Skeletal muscle tissue (tissue), 4 donors: Measurements from ENCODE around the gene NPBWR2. TPM values are rescaled to one million over a fixed set of nuclear protein-coding genes. Genes with fewer than 3 reads are reported as not detected.

ENCODE experiments used
- H3K27ac ChIP-seq: one replicate; pipeline ENCODE4 v1.7.0; 2013; ENCODE audit warnings: mild to moderate bottlenecking, low read depth, low read length, inconsistent platforms
- H3K27me3 ChIP-seq, 3 donors: one replicate each; pipeline ENCODE4 v1.7.0; 2013; ENCODE audit warnings: low read length in 3 of 3; ENCODE audit not compliant: control insufficient read depth in 3 of 3, insufficient read depth in 3 of 3
- H3K36me3 ChIP-seq, 3 donors: one replicate each; pipeline ENCODE4 v1.7.0; 2013; ENCODE audit warnings: low read length in 3 of 3; ENCODE audit not compliant: control insufficient read depth in 3 of 3, insufficient read depth in 3 of 3
- H3K4me1 ChIP-seq, 3 donors: one replicate each; pipeline ENCODE4 v1.7.0; 2013; ENCODE audit warnings: low read length in 3 of 3, mild to moderate bottlenecking in 3 of 3; ENCODE audit not compliant: control insufficient read depth in 3 of 3, insufficient read depth in 3 of 3
- H3K4me3 ChIP-seq, 3 donors: one replicate each; pipeline ENCODE4 v1.7.0; 2013; ENCODE audit warnings: low read length in 3 of 3
- H3K9ac ChIP-seq, 3 donors: one replicate each; pipeline ENCODE4 v1.7.0; 2013; ENCODE audit warnings: low read length in 3 of 3, mild to moderate bottlenecking in 3 of 3, moderate library complexity in 2 of 3, low read depth in 1 of 3
- H3K9me3 ChIP-seq, 3 donors: one replicate each; pipeline ENCODE4 v1.7.0; 2013; ENCODE audit warnings: low read length in 3 of 3; ENCODE audit not compliant: control insufficient read depth in 3 of 3
- total RNA-seq: library from RNA; depleted of rRNA; stranded (reverse); fragments of >200 nt; gene quantifications from one replicate; pipeline ENCODE4 v1.2.3, GENCODE V29; 2014
- donor health status: Osteomylitis.

NPBWR2 gene
- total RNA-seq, 1 donor from 2014 or later = not detected

- Histone ChIP-seq H3K36me3 (peaks cover 0 to 1% (median 0%) of the 10 kb centered on the region in 3 donors), H3K4me3 (no peak overlapping the region), H3K4me1 (peaks cover 15 to 27% (median 24%) of the 10 kb centered on the region in 3 donors), H3K9ac (no peak overlapping the region), H3K27me3 (no peaks in the 10 kb centered on the region), H3K27ac (no peak overlapping the region), H3K9me3 (no peaks in the 10 kb centered on the region)
Measured at GRCh38 chr20:64067005-64067632, 40.2 kb downstream of the NPBWR2 start.

GRCh38 chr20:64065974-64066343 is 41.4 kb downstream of the NPBWR2 start:
- H3K9ac ChIP-seq = no peak overlapping the region
- H3K27me3 ChIP-seq = no peaks in the 10 kb centered on the region
- no peaks in the 10 kb centered on the region for H3K36me3 ChIP-seq
- no peaks in the 10 kb centered on the region for H3K9me3 ChIP-seq
- no peak overlapping the region for H3K27ac ChIP-seq
- H3K4me3 ChIP-seq = no peak overlapping the region
- peaks cover 16 to 30% (median 27%) of the 10 kb centered on the region in 3 donors for H3K4me1 ChIP-seq

DNA sequence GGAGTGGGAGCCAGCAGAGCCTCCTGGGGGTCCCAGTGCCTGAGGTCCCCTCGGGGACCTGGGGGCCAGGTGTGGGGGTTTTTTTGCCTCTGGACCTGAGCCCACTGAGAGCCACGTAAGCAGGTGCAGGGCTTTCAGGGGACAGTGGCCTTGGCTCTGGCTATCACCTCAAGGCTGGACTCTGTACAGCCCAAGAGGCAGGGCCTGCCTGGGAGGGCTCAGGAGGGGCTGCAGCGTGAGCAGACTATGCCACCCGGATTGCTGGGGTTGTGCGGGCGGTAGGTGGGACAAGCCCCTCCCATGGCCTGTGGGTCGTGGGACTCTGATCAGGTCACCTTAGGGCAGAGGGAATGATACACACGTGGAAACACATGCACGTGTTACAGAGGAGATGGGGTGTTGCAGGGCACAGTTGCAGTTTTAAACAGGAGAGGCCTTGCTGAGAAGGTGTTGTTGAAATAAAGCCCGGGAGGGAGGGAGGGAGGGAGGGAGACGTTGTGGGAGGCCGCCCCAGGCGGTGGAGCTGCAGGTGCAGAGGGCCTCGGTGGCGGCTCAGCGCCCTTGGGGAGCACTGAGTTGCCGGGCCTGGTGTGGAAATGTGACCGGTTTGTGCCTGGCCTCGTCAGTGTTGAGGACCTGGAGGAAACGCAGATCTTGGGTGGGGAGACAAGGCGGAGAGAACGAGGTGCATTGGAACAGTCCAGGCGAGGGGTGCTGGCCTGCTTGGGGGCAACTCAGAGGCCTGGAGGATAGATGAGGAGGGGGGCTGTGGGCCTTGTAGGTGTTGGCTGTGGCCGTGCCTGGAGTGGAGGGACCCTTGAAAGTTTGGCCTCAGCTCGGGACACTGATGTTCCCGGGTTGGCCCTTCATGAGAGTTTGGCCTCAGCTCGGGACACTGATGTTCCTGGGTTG is 42.0 kb downstream of the NPBWR2 start:
- Histone ChIP-seq H3K36me3 (no peaks in the 10 kb centered on the region), H3K27ac (no peak overlapping the region), H3K9me3 (no peaks in the 10 kb centered on the region)

GRCh38 chr20:64064145-64064698 is 43.1 kb downstream of the NPBWR2 start:
- Histone ChIP-seq H3K27ac (no peak overlapping the region), H3K4me3 (peak overlapping the region; percentile 78 to 85 (median 82)), H3K27me3 (no peaks in the 10 kb centered on the region), H3K36me3 (no peaks in the 10 kb centered on the region), H3K9ac (peak overlapping the region; percentile 76 to 89 (median 76)), H3K9me3 (no peaks in the 10 kb centered on the region), H3K4me1 (peaks cover 16 to 28% (median 27%) of the 10 kb centered on the region in 3 donors)

More for the DNA sequence above, 42.0 kb downstream of the NPBWR2 start:
- H3K4me1 ChIP-seq = peaks cover 16 to 30% (median 27%) of the 10 kb centered on the region in 3 donors
- H3K9ac ChIP-seq = peak overlapping the region in 2 of 3 donors; percentile 8 to 54
- no peaks in the 10 kb centered on the region for H3K27me3 ChIP-seq
- H3K4me3 ChIP-seq = no peak overlapping the region

GRCh38 chr20:64063389-64064144 is 43.8 kb downstream of the NPBWR2 start:
- H3K27me3 ChIP-seq = no peaks in the 10 kb centered on the region
- H3K36me3 ChIP-seq = no peaks in the 10 kb centered on the region
- peak overlapping the region; percentile 78 to 85 (median 82) for H3K4me3 ChIP-seq
- H3K27ac ChIP-seq = peak overlapping the region; percentile 25
- peaks cover 16 to 28% (median 27%) of the 10 kb centered on the region in 3 donors for H3K4me1 ChIP-seq
- no peaks in the 10 kb centered on the region for H3K9me3 ChIP-seq
- peak overlapping the region; percentile 76 to 89 (median 76) for H3K9ac ChIP-seq

GRCh38 chr20:64062596-64063388 is 44.6 kb downstream of the NPBWR2 start, which contains the start of gene TCEA2:
Gene TCEA2, plus strand, starts transcription at chr20:64063198. Its CDS starts 115 bp downstream, at chr20:64063313.
- Histone ChIP-seq H3K27ac (peak within 1 kb of the TSS; percentile 73), H3K4me1 (peaks cover 18 to 32% (median 31%) of the 10 kb centered on the region in 3 donors), H3K9ac (peak within 1 kb of the TSS; percentile 85 to 89 (median 85))

GRCh38 chr20:64062276-64062595 is 45.1 kb downstream of the NPBWR2 start:
- H3K36me3 ChIP-seq = no peaks in the 10 kb centered on the region
- peak overlapping the region; percentile 72 to 82 (median 76) for H3K4me3 ChIP-seq
- H3K9me3 ChIP-seq = no peaks in the 10 kb centered on the region
- peak overlapping the region; percentile 73 for H3K27ac ChIP-seq
- peaks cover 3 to 9% (median 5%) of the 10 kb centered on the region in 3 donors for H3K27me3 ChIP-seq
- peak overlapping the region; percentile 85 to 89 (median 85) for H3K9ac ChIP-seq
- peaks cover 19 to 34% (median 31%) of the 10 kb centered on the region in 3 donors for H3K4me1 ChIP-seq

More at GRCh38 chr20:64062596-64063388, 44.6 kb downstream of the NPBWR2 start, which contains the start of gene TCEA2:
- peak within 1 kb of the TSS; percentile 78 to 85 (median 82) for H3K4me3 ChIP-seq
- no peaks in the 10 kb centered on the region for H3K9me3 ChIP-seq
- no peaks in the 10 kb centered on the region for H3K36me3 ChIP-seq
- H3K27me3 ChIP-seq = peaks cover 0 to 4% (median 0%) of the 10 kb centered on the region in 3 donors

DNA sequence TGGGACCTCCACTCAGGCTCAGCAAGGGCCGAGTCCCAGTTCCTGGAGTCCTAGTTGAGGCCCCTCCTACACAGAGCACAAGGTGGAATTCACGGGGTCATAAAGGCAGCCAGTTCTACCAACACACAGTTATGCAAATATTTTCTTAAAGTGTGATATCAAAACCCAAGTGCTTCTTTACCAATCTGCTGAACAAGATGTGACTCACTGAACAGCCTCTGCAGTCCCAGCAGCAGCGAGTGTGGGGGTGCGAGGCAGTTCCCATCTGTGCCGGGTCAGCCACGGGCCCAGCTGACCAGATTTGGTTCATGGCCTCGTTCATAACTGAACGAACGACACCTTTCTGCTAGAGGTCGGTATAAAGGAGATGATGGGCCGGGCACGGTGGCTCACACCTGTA is 48.8 kb downstream of the NPBWR2 start:
- peaks cover 8 to 28% (median 19%) of the 10 kb centered on the region in 3 donors for H3K4me1 ChIP-seq

More for the DNA sequence above, 48.8 kb downstream of the NPBWR2 start:
- no peak overlapping the region for H3K9ac ChIP-seq
- no peak overlapping the region for H3K27ac ChIP-seq
- H3K9me3 ChIP-seq = no peaks in the 10 kb centered on the region
- H3K36me3 ChIP-seq = no peaks in the 10 kb centered on the region
- H3K4me3 ChIP-seq = no peak overlapping the region
- peaks cover 10 to 33% (median 23%) of the 10 kb centered on the region in 3 donors for H3K27me3 ChIP-seq
